Mucosa of rectum (tissue), 2 donors: Measurements from ENCODE around the gene GCH1.

Source experiments
- H3K27ac ChIP-seq, 2 donors: one replicate each; pipeline ENCODE4 v1.7.0; 2013; ENCODE audit warnings: inconsistent platforms in 2 of 2, low read depth in 2 of 2, low read length in 2 of 2
- H3K27me3 ChIP-seq, 2 donors: one replicate each; pipeline ENCODE4 v1.7.0; 2013; ENCODE audit warnings: low read length in 2 of 2; ENCODE audit not compliant: control insufficient read depth in 2 of 2, insufficient read depth in 2 of 2
- H3K36me3 ChIP-seq, 2 donors: one replicate each; pipeline ENCODE4 v1.7.0; 2013; ENCODE audit warnings: low read length in 2 of 2; ENCODE audit not compliant: control insufficient read depth in 2 of 2, insufficient read depth in 2 of 2
- H3K4me1 ChIP-seq, 2 donors: one replicate each; pipeline ENCODE4 v1.7.0; 2013; ENCODE audit warnings: low read length in 2 of 2, mild to moderate bottlenecking in 1 of 2; ENCODE audit not compliant: control insufficient read depth in 2 of 2, insufficient read depth in 2 of 2
- H3K4me3 ChIP-seq, 2 donors: one replicate each; pipeline ENCODE4 v1.7.0; 2013; ENCODE audit warnings: low read length in 2 of 2
- H3K9ac ChIP-seq, 2 donors: one replicate each; pipeline ENCODE4 v1.7.0; 2013; ENCODE audit warnings: low read length in 2 of 2, low read depth in 1 of 2, mild to moderate bottlenecking in 1 of 2
- H3K9me3 ChIP-seq, 2 donors: one replicate each; pipeline ENCODE4 v1.7.0; 2013; ENCODE audit warnings: low read length in 2 of 2; ENCODE audit not compliant: control insufficient read depth in 2 of 2
- donor health status: healthy.
- donor health status: Normal muscosa, but diverticular disease.

GCH1 gene

DNA sequence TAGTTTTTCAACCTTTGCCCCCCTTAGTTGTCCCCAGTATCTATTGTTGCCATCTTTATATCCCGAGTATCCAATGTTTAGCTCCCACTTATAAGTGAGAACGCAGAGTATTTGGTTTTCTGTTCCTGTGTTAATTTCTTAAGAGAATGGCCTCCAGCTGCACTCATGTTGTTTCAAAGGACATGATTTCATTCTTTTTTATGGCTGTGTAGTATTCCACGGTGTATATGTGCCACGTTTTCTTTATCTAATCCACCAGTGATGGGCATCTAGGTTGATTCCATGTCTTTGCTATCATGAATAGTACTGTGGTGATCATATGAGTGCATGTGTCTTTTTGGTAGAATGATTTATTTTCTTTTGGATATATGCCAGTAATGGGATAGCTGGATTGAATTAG lies 72.0 kb downstream of the GCH1 start:
- Histone ChIP-seq H3K9ac (no peak overlapping the region), H3K4me1 (no peaks in the 10 kb centered on the region), H3K27me3 (no peaks in the 10 kb centered on the region), H3K27ac (no peak overlapping the region), H3K4me3 (no peak overlapping the region), H3K36me3 (no peaks in the 10 kb centered on the region), H3K9me3 (no peaks in the 10 kb centered on the region)

DNA sequence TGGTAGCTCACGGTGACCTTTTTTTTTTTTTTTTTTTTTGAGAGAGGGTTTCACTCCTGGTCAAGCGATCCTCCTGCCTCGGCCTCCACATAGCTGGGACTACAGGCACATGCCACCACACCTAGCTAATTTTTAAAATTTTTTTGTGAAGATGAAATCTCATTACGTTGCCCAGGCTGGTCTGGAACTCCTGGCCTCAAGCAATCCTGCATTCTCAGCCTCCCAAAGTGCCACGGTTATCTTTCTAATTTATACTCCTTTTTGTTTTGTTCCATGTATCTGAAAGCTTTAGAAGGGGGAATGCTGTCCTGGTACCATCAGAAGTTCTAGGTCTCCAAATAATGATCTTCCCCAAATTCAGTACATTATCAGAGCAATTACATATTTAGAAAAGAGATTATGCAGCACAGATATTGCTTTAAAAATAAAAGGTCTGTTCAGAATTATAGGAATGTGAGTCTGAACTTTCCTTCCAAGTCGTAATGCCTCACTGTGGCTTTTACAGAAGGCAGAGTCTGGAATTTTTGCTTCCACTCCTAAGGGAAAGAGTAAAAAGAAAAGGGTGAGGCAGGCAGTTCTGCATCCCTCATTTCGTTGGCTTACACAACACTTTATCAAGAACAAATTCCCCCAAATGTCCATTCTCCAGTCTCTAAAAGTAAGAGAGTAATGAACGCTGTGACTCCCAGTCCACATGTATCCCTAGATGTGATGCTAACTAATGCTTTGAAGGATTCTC lies 73.0 kb downstream of the GCH1 start:
- no peak overlapping the region for H3K4me3 ChIP-seq
- H3K27ac ChIP-seq: no peak overlapping the region
- H3K27me3 ChIP-seq: no peaks in the 10 kb centered on the region
- H3K9ac ChIP-seq: no peak overlapping the region
- H3K4me1 ChIP-seq: no peaks in the 10 kb centered on the region
- H3K36me3 ChIP-seq: no peaks in the 10 kb centered on the region
- H3K9me3 ChIP-seq: peaks cover 0 to 3% of the 10 kb centered on the region in 2 donors

DNA sequence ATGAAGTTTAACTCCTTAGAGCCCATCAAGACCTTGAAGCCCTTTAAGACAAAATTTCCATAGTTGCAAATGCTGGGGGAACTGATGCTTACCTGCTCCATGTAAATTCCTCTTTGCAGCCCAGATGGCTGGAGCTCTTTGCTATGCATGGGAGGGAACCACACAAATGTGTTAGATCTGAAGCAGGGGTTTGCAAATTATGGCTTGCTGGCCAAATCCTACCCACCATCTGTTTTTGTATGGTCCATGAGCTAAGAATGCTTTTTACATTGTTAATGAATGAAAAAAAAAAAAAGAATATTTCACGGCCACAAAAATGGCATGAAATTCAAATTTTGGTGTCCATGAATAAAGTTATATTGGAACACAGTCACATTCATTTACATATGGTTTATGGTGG lies 74.6 kb downstream of the GCH1 start:
- H3K27ac ChIP-seq: no peak overlapping the region
- H3K9me3 ChIP-seq: peaks cover 3 to 4% of the 10 kb centered on the region in 2 donors
- no peak overlapping the region for H3K4me3 ChIP-seq
- no peaks in the 10 kb centered on the region for H3K27me3 ChIP-seq
- no peaks in the 10 kb centered on the region for H3K4me1 ChIP-seq
- no peak overlapping the region for H3K9ac ChIP-seq
- no peaks in the 10 kb centered on the region for H3K36me3 ChIP-seq

DNA sequence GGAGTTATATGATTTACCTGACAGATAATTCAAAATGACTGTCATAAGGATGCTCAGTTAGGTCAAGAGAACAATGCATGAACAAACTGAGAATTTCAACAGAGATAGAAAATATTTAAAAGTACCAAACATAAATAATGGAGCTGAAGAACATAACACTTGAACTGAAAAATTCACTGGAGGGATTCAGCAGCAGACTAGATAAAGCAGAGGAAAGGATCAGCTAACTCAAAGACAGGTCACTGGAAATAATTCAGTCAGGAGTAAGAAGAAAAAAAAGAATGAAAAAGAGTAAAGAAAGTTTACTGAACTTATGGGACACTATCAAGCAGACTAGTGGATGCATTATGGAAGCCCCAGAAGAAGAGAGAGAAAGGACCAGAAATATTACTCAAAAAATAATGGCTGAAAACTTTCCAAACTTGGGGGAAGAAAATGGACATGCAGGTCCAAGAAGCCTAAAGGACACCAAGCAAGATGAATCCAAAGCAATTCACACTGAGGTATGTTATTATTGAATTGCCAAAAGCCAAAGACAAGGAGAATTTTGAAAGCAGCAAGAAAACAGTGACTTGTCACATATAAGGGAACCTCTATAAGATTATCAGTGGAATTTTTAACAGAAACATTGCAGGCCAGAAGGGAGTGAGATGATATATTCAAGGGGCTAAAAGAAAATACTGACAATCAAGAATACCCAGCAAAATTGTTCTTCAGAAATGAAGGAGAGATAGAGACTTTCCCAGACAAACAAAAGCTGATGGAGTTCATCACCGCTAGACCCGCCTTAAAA lies 78.7 kb downstream of the GCH1 start:
- Histone ChIP-seq H3K27me3 (no peaks in the 10 kb centered on the region), H3K9me3 (peaks cover 3 to 4% of the 10 kb centered on the region in 2 donors), H3K4me3 (no peak overlapping the region), H3K36me3 (no peaks in the 10 kb centered on the region), H3K27ac (no peak overlapping the region), H3K4me1 (no peaks in the 10 kb centered on the region), H3K9ac (no peak overlapping the region)

DNA sequence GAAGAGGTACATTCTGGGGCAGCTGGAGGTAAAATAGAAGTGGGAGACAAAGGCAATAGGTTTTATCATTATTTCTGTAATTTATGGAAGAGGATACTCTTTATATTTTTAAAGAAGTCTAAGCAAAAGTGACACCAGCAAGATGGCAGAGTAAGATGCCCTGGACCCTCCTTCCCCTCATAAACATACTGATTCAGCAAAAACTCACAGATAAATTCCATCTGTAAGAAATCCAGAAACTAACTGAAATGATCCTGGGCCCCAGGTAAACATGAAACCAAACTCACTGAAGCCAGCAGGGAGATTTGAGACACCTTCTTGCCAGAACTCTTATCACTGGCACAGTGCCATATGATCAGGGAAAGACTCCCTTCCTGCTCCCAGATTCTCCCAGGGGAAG lies 79.9 kb downstream of the GCH1 start:
- Histone ChIP-seq H3K9me3 (peaks cover 3 to 4% of the 10 kb centered on the region in 2 donors), H3K27ac (no peak overlapping the region), H3K36me3 (no peaks in the 10 kb centered on the region), H3K9ac (no peak overlapping the region), H3K4me1 (no peaks in the 10 kb centered on the region), H3K4me3 (no peak overlapping the region), H3K27me3 (no peaks in the 10 kb centered on the region)

DNA sequence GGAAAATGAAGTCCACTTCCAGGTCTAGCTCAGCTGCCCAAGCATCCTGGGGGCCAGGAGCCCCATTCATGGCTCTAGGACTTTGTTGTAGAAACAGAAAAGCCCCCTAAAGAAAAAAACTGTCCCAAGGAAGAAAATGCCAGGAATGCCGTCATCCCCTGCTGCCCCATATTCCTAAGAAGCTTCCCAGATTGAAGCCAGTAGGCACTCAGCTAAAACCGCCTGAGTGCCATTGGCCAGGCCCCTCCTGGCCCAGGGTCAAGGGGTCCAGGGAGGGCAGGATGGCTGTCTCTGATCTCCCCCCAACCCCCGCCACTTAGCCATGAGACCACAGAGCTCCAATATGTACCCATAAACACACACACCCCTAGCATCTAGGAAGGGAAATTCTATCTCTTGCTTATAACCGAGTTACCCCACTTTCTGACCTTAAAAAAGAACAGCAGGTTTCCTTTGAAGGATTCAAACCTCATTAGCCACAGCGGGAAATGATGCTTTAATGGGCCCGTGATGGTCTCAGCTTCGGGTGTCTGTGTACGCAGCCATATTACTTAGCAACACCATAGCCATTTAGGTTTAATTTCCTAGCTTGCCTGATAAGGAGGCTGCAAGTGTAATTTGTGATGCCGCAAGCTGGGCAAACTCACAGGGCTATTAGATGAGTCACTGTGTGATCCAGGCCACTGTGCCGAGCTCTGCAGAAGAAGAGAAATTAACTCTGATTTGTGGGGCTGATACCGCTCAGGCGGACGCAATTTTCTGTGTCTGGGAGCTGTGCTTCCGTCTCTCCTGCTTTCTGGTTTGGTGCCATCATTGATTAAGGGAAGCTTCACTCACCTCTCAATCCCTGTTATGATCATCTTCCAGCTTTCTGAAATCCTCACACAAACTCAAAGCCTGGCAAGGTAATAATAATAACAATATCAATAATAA lies 84.2 kb downstream of the GCH1 start:
- Histone ChIP-seq H3K4me1 (no peaks in the 10 kb centered on the region), H3K4me3 (no peak overlapping the region), H3K27ac (no peak overlapping the region), H3K9me3 (no peaks in the 10 kb centered on the region), H3K27me3 (no peaks in the 10 kb centered on the region), H3K36me3 (no peaks in the 10 kb centered on the region), H3K9ac (no peak overlapping the region)

DNA sequence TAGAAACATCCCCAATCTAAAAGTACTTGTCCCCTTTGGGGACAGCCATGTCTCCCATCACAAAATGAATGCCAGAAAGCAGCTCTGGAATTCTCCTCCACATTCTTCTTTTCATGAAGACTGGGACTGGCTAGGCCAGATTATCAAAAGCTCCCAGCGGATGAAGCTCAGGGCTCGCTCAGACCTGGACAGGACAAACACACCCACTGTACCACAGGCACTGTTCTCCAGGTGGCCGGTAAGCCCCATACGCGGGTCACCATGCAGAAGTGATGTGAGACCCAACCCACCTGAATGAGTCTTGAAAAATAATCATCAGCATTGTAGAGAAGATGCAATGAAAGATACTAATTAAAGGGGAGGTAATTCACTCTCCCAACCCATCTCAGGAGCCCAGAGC lies 85.1 kb downstream of the GCH1 start:
- H3K27me3 ChIP-seq: no peaks in the 10 kb centered on the region
- H3K4me1 ChIP-seq: no peaks in the 10 kb centered on the region
- H3K4me3 ChIP-seq: no peak overlapping the region
- H3K36me3 ChIP-seq: no peaks in the 10 kb centered on the region
- no peaks in the 10 kb centered on the region for H3K9me3 ChIP-seq
- no peak overlapping the region for H3K27ac ChIP-seq
- H3K9ac ChIP-seq: no peak overlapping the region

DNA sequence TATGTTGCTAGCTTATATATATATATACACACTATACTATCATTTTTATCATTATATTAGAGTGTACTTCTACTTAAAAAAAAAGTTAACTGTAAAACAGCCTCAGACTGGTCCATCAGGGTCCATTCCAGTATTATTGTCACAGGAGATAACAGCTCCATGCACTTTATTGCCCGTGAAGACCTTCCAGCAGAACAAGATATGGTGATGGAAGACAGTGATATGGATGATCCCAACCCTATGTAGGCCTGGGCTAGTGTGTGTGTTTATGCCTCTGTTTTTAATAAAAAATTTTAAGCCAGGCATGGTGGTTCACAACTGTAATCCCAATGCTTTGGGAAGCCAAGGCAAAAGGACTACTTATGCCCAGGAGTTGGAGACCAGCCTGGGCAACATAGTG lies 86.2 kb downstream of the GCH1 start:
- Histone ChIP-seq H3K27ac (no peak overlapping the region), H3K9me3 (no peaks in the 10 kb centered on the region), H3K9ac (no peak overlapping the region), H3K27me3 (no peaks in the 10 kb centered on the region), H3K36me3 (no peaks in the 10 kb centered on the region), H3K4me3 (no peak overlapping the region), H3K4me1 (no peaks in the 10 kb centered on the region)

DNA sequence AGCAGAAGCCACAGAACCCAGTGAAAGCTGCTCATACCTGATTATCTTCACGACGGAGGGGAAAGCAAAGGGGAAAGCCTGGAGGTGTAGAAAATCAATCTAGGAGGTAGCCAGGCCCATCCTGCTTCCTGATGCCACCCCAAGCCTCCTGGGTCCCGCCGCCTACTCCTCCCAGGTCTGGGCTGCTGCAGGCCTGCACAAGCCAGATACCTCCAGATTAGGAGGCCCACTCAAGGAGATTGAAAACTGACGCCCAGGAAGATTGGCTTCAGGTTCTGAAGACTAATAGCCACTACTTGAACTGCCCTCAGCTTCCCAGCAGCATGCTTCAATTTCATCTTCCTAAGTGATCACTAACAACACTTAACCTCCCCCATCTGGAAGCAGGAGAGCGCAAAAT lies 87.1 kb downstream of the GCH1 start:
- H3K9me3 ChIP-seq: no peaks in the 10 kb centered on the region
- H3K27me3 ChIP-seq: no peaks in the 10 kb centered on the region
- H3K9ac ChIP-seq: no peak overlapping the region
- no peak overlapping the region for H3K4me3 ChIP-seq
- H3K27ac ChIP-seq: no peak overlapping the region
- H3K4me1 ChIP-seq: no peaks in the 10 kb centered on the region
- H3K36me3 ChIP-seq: no peaks in the 10 kb centered on the region

DNA sequence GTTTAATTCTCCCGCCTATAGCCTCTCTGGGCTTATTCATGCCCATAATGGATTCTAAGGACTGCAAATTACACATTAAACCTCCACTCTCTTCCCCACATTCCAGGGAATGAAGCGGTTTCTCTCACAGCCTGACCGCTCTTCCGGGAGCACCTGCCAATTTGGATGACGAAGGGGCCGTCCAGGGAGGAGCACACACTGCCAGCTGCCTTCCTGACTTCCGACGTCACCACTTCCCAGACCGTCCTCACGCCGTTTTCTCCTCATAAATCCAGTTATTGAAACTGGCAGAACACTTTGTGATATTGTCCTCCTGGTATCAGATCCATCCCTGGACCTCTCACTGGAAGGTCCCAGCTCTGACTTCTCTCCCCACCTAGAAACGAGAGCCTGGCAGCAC lies 87.6 kb downstream of the GCH1 start:
- no peaks in the 10 kb centered on the region for H3K4me1 ChIP-seq
- no peak overlapping the region for H3K27ac ChIP-seq
- H3K9me3 ChIP-seq: no peaks in the 10 kb centered on the region
- no peak overlapping the region for H3K9ac ChIP-seq
- H3K36me3 ChIP-seq: no peaks in the 10 kb centered on the region
- H3K27me3 ChIP-seq: no peaks in the 10 kb centered on the region
- H3K4me3 ChIP-seq: no peak overlapping the region
